Naive thymus-derived CD4-positive, alpha-beta T cell (primary cell): ENCODE measurements around the gene VAV2. TPM values are rescaled to one million over a fixed set of nuclear protein-coding genes. Genes with fewer than 3 reads are reported as not detected.
A peak's percentile ranks its signal among the peaks of the same experiment; 100 is the strongest.

Experiments used
- ATAC-seq: fragments of 150-1000 bp; cut with Tn5 transposase; 2 replicates; pipeline ENCODE4 v1.10.0; 2021; ENCODE audit warnings: mild to moderate bottlenecking, moderate library complexity
- CTCF ChIA-PET: fragments of 350-600 bp; sonication (Branson Sonifier 250); formaldehyde crosslinking; loops from one replicate; lab custom pipeline; 2021; ENCODE audit warnings: antibody characterized with exemption; lab: Charles Lee
- POLR2A ChIA-PET: fragments of 350-600 bp; sonication (Branson Sonifier 250); formaldehyde crosslinking; loops from one replicate; lab custom pipeline; 2021; ENCODE audit warnings: antibody characterized with exemption, inconsistent platforms; lab: Charles Lee
- DNase-seq, 9 donors: peaks; one replicate each; pipeline versions ENCODE4 v3.0.0 to v3.0.0-alpha.2; 2020 to 2022; ENCODE audit warnings: mixed read lengths in 1 of 9
- H3K27ac ChIP-seq: one replicate; pipeline ENCODE4 v1.7.0; 2013; ENCODE audit warnings: mild to moderate bottlenecking, low read depth, low read length, moderate library complexity
- H3K27me3 ChIP-seq, 2 donors: one replicate each; pipeline ENCODE4 v1.7.0; 2013; ENCODE audit warnings: low read length in 2 of 2, mild to moderate bottlenecking in 2 of 2, moderate library complexity in 2 of 2; ENCODE audit not compliant: control insufficient read depth in 2 of 2, insufficient read depth in 2 of 2
- H3K36me3 ChIP-seq, 3 experiments: 1 replicate in 2 of 3; 2 replicates in 1 of 3; pipeline ENCODE4 v1.7.0; 2013; ENCODE audit warnings: low read length in 3 of 3, mild to moderate bottlenecking in 3 of 3, moderate library complexity in 1 of 3; ENCODE audit not compliant: insufficient read depth in 3 of 3, control insufficient read depth in 2 of 3
- H3K4me1 ChIP-seq, 2 donors: one replicate each; pipeline ENCODE4 v1.7.0; 2013; ENCODE audit warnings: low read length in 2 of 2, mild to moderate bottlenecking in 2 of 2, moderate library complexity in 1 of 2; ENCODE audit not compliant: control insufficient read depth in 2 of 2, insufficient read depth in 2 of 2
- H3K4me3 ChIP-seq: 2 replicates; pipeline ENCODE4 v1.7.0; 2013; ENCODE audit warnings: mild to moderate bottlenecking, low read length
- H3K9me3 ChIP-seq, 3 experiments: 1 replicate in 2 of 3; 2 replicates in 1 of 3; pipeline ENCODE4 v1.7.0; 2013; ENCODE audit warnings: low read length in 3 of 3; ENCODE audit not compliant: control insufficient read depth in 2 of 3
- H3K27ac Mint-ChIP-seq, 9 donors: one replicate each; pipeline ENCODE4 v1.8.0; 2020 to 2022; ENCODE audit warnings: mixed read lengths in 9 of 9, mild to moderate bottlenecking in 8 of 9, moderate library complexity in 5 of 9, inconsistent platforms in 2 of 9
- H3K27me3 Mint-ChIP-seq, 5 donors: one replicate each; pipeline ENCODE4 v1.8.0; 2021 to 2022; ENCODE audit warnings: mixed read lengths in 5 of 5, mild to moderate bottlenecking in 1 of 5
- H3K36me3 Mint-ChIP-seq, 5 donors: one replicate each; pipeline ENCODE4 v1.8.0; 2020 to 2022; ENCODE audit warnings: mixed read lengths in 5 of 5, mild to moderate bottlenecking in 3 of 5, inconsistent platforms in 1 of 5
- H3K4me1 Mint-ChIP-seq, 7 donors: one replicate each; pipeline ENCODE4 v1.8.0; 2020 to 2022; ENCODE audit warnings: mixed read lengths in 7 of 7, mild to moderate bottlenecking in 3 of 7, inconsistent platforms in 1 of 7
- H3K4me3 Mint-ChIP-seq, 10 donors: one replicate each; pipeline ENCODE4 v1.8.0; 2020 to 2022; ENCODE audit warnings: mild to moderate bottlenecking in 10 of 10, mixed read lengths in 10 of 10, moderate library complexity in 6 of 10, inconsistent platforms in 2 of 10
- H3K9me3 Mint-ChIP-seq, 11 donors: one replicate each; pipeline ENCODE4 v1.8.0; 2020 to 2022; ENCODE audit warnings: mixed read lengths in 11 of 11, mild to moderate bottlenecking in 4 of 11, inconsistent platforms in 1 of 11, moderate library complexity in 1 of 11
- intact Hi-C, 2 donors: fragments of 100-400 bp; cut with micrococcal nuclease; formaldehyde crosslinking; loops; one replicate each; pipeline ENCODE4 v1.15.1; 2023
- polyA plus RNA-seq, 2 donors: library from polyadenylated mRNA; unstranded; fragments of 300-500 nt; fragmentation: Illumina TruSeq; gene quantifications; one replicate each; pipeline ENCODE4 v1.2.3, GENCODE V29; 2021
- total RNA-seq, 6 experiments: library from RNA in 5 of 6; stranded (reverse) in 5 of 6; gene quantifications; 1 replicate in 5 of 6; 2 replicates in 1 of 6; pipeline ENCODE4 v1.2.3 and lab custom pipeline; 2021 to 2026

VAV2 gene
- total and polyA plus RNA-seq, 7 experiments from 2014 or later, result 0.18 to 14.4 (median 1.9) TPM

DNA sequence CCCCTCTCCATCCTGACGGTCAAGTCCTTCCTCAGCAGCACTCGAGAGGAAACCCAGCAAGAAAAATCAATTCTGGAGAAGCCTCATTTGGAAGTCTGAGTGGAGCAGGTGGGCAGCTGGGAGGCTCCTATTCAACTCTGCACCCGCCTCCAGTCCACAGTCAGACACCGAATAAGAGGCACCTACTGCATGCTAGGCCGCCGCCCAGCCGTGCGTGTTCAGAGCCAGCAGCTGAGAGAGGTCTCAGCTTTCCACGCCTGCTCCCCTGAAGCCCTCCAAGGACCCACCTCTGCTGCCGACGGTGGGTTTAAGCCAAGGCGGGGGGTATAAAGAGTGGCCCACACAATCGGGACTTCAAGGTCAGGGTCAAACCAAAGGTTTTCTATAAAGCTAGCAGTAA is 41.9 kb downstream of the VAV2 start:
- H3K4me3 ChIP-seq, result no peak overlapping the region
- H3K27ac Mint-ChIP-seq, result no peak overlapping the region
- ChIA-PET POLR2A (no interaction called here), CTCF (interaction anchor here (0.6 kb wide), 1 partner anchor 150 kb away, joined by 3 read pairs; no protein-coding TSS in a partner anchor)
- H3K36me3 ChIP-seq, result no peaks in the 10 kb centered on the region
- no peaks in the 10 kb centered on the region for H3K9me3 Mint-ChIP-seq
- no peak overlapping the region for H3K4me3 Mint-ChIP-seq
- ATAC-seq (no peak), DNase-seq (no peak)
- no peaks in the 10 kb centered on the region for H3K36me3 Mint-ChIP-seq
- intact Hi-C loops, result no loop called here
- H3K27me3 Mint-ChIP-seq, result no peaks in the 10 kb centered on the region
- no peak overlapping the region for H3K27ac ChIP-seq
- no peaks in the 10 kb centered on the region for H3K27me3 ChIP-seq
- H3K4me1 ChIP-seq, result peaks cover 0 to 10% of the 10 kb centered on the region in 2 donors
- H3K9me3 ChIP-seq, result no peaks in the 10 kb centered on the region
- H3K4me1 Mint-ChIP-seq, result peaks cover 5 to 14% (median 12%) of the 10 kb centered on the region in 7 donors

GRCh38 chr9:133949486-133950061 is 42.5 kb downstream of the VAV2 start:
- Mint-ChIP-seq H3K27me3 (no peaks in the 10 kb centered on the region), H3K36me3 (no peaks in the 10 kb centered on the region), H3K9me3 (no peaks in the 10 kb centered on the region), H3K4me3 (no peak overlapping the region), H3K27ac (no peak overlapping the region), H3K4me1 (peaks cover 1 to 9% (median 8%) of the 10 kb centered on the region in 7 donors)
- H3K27me3 ChIP-seq, result no peaks in the 10 kb centered on the region
- H3K4me1 ChIP-seq, result peaks cover 0 to 5% of the 10 kb centered on the region in 2 donors
- no peaks in the 10 kb centered on the region for H3K9me3 ChIP-seq
- no peaks in the 10 kb centered on the region for H3K36me3 ChIP-seq
- CTCF ChIA-PET, result interaction anchor here (0.6 kb wide), 1 partner anchor 150 kb away, joined by 3 read pairs; no protein-coding TSS in a partner anchor
- H3K27ac ChIP-seq, result no peak overlapping the region
- no peak overlapping the region for H3K4me3 ChIP-seq
- POLR2A ChIA-PET, result no interaction called here
- intact Hi-C loops, result no loop called here
- no peak for ATAC-seq
- no peak for DNase-seq

DNA sequence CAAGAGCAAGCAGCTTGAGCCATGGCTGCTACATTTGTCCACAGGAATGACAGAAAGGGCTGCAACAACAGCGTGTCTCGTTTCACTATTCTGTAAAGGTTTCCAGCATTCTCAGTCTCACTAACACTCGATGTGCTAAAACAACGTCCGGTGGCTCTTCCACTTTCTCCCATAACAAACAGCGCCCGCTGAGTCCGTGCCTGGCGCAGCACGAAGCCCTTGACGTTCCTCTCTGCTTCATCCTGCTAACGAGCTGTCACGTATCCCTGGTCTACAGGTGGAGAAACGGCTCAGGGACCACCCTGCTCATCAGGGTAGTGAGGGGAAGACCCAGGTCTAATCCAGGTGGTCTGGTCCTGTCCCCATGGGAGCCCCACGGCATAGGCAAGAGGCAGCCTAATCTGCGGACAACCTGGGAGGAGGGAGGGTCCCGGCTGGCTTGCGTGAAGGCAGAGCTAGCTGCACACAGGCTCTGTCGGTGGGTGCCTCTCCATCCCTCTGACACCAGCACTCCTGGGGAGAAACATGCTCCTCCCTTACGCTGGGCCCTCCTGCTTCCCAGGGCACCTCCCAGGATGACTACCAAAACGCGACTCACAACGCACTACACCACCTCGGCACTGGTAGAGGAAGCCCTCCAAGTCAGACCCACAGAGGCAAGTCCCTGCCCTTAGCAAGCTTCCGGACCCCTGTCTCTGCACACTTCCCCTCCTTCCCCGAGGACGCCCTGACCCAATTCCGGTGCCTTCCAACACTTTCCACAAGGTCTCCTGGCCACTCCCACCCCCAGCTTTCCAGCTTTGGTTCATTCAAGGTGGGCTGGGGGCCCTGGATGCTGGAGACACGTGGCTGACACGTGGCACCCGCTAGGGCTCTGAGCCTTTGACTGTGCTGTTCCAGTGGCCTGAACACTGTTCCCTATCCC is 43.3 kb downstream of the VAV2 start:
- no peaks in the 10 kb centered on the region for H3K27me3 Mint-ChIP-seq
- Histone ChIP-seq H3K9me3 (no peaks in the 10 kb centered on the region), H3K4me3 (no peak overlapping the region), H3K27ac (no peak overlapping the region), H3K36me3 (no peaks in the 10 kb centered on the region), H3K27me3 (no peaks in the 10 kb centered on the region), H3K4me1 (no peaks in the 10 kb centered on the region)
- no peaks in the 10 kb centered on the region for H3K36me3 Mint-ChIP-seq
- ATAC-seq (no peak), DNase-seq (no peak)
- no peak overlapping the region for H3K27ac Mint-ChIP-seq
- no peaks in the 10 kb centered on the region for H3K9me3 Mint-ChIP-seq
- ChIA-PET POLR2A (no interaction called here), CTCF (no interaction called here)
- H3K4me3 Mint-ChIP-seq, result no peak overlapping the region
- peaks cover 0 to 3% (median under 1%) of the 10 kb centered on the region in 7 donors for H3K4me1 Mint-ChIP-seq
- intact Hi-C loops, result no loop called here

- DNase-seq, result no peak
- Mint-ChIP-seq H3K4me3 (no peak overlapping the region), H3K36me3 (no peaks in the 10 kb centered on the region), H3K9me3 (no peaks in the 10 kb centered on the region), H3K4me1 (peaks cover 0 to 3% (median 0%) of the 10 kb centered on the region in 7 donors), H3K27me3 (no peaks in the 10 kb centered on the region), H3K27ac (peak overlapping the region in 1 of 9 donors; percentile 14)
- no peak overlapping the region for H3K27ac ChIP-seq
- ChIA-PET CTCF (no interaction called here), POLR2A (no interaction called here)
- no peak for ATAC-seq
- no peaks in the 10 kb centered on the region for H3K36me3 ChIP-seq
- H3K4me1 ChIP-seq, result no peaks in the 10 kb centered on the region
- no peaks in the 10 kb centered on the region for H3K27me3 ChIP-seq
- no peak overlapping the region for H3K4me3 ChIP-seq
- H3K9me3 ChIP-seq, result no peaks in the 10 kb centered on the region
- intact Hi-C loops, result no loop called here
Observed at GRCh38 chr9:133948131-133948530, 44.0 kb downstream of the VAV2 start.

- intact Hi-C loops, result no loop called here
- H3K4me1 Mint-ChIP-seq, result peaks cover 0 to 3% (median 0%) of the 10 kb centered on the region in 7 donors
- H3K27me3 Mint-ChIP-seq, result no peaks in the 10 kb centered on the region
- H3K4me3 ChIP-seq, result no peak overlapping the region
- no peak overlapping the region for H3K27ac ChIP-seq
- ChIA-PET POLR2A (interaction anchor here (0.6 kb wide), 1 partner anchor 9 kb away, joined by 3 read pairs; no protein-coding TSS in a partner anchor), CTCF (interaction anchor here (0.5 to 0.7 kb wide), 2 partner anchors 22 to 503 kb away, joined by 3 read pairs; no protein-coding TSS in a partner anchor)
- no peaks in the 10 kb centered on the region for H3K36me3 Mint-ChIP-seq
- no peak overlapping the region for H3K4me3 Mint-ChIP-seq
- H3K27me3 ChIP-seq, result no peaks in the 10 kb centered on the region
- no peak for ATAC-seq
- peaks cover 0 to 1% (median 0%) of the 10 kb centered on the region in 11 donors for H3K9me3 Mint-ChIP-seq
- no peaks in the 10 kb centered on the region for H3K9me3 ChIP-seq
- no peak overlapping the region for H3K27ac Mint-ChIP-seq
- H3K4me1 ChIP-seq, result no peaks in the 10 kb centered on the region
- no peaks in the 10 kb centered on the region for H3K36me3 ChIP-seq
- DNase-seq, result no peak
Observed at GRCh38 chr9:133946840-133947486, 45.2 kb downstream of the VAV2 start.

DNA sequence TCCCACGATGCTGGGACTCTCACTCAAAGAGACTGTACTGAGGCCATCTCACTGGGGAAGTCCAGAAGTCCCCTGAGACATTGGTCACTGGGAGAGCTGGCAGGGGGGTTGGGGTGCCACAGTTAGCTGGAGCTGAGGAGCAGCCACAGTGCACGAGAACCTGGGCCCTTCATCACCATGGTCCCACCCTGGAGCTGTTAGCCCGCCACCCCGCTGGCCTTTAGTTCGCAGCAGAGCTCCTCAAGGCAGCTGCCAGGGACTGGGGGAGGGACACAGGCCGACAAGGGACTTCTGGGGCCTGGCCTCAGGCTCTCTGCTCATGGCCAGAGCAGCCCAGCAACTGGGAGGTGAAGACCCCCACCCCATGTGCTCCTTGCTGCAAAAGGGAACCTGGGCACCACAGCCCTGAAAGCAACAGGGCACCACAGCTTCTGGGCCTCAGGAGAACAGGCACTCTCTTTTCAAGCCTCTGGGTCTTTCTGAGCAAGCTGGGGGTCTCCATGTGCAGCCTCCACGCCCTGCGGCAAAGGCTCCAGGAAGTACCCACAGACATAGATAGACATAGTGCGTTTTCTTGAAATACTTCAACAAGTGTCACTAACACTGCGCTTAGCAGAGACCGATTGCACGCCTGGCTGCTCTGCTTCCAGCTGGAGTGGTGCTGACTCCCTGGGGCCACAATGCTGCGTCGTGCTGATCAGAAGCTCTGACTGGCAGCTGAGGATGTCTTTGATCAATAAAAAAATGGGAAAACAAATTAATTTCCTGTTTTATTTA is 46.0 kb downstream of the VAV2 start:
- no peaks in the 10 kb centered on the region for H3K9me3 ChIP-seq
- H3K9me3 Mint-ChIP-seq, result peaks cover 0 to 1% (median 0%) of the 10 kb centered on the region in 11 donors
- CTCF ChIA-PET, result interaction anchor here (0.5 to 0.7 kb wide), 2 partner anchors 23 to 504 kb away, joined by 3 read pairs; no protein-coding TSS in a partner anchor
- no peak overlapping the region for H3K27ac ChIP-seq
- peaks cover 0 to 3% (median 0%) of the 10 kb centered on the region in 7 donors for H3K4me1 Mint-ChIP-seq
- intact Hi-C loops, result no loop called here
- H3K4me3 Mint-ChIP-seq, result no peak overlapping the region
- H3K36me3 Mint-ChIP-seq, result no peaks in the 10 kb centered on the region
- H3K4me3 ChIP-seq, result no peak overlapping the region
- H3K27ac Mint-ChIP-seq, result no peak overlapping the region
- no peaks in the 10 kb centered on the region for H3K36me3 ChIP-seq
- no peaks in the 10 kb centered on the region for H3K27me3 ChIP-seq
- POLR2A ChIA-PET, result interaction anchor here (0.6 kb wide), 1 partner anchor 9 kb away, joined by 3 read pairs; no protein-coding TSS in a partner anchor
- H3K4me1 ChIP-seq, result no peaks in the 10 kb centered on the region
- no peak for DNase-seq
- H3K27me3 Mint-ChIP-seq, result no peaks in the 10 kb centered on the region
- no peak for ATAC-seq
